A549 (cell line): ENCODE results near the gene SERPIND1.
A peak's percentile ranks its signal among the peaks of the same experiment; 100 is the strongest.

Source experiments
- BHLHE40 ChIP-seq: IDR thresholded peaks from 2 replicates; pipeline ENCODE4 v1.6.1; 2012; ENCODE audit warnings: low read depth, low read length, inconsistent platforms
- CEBPB ChIP-seq, 2 experiments: fragments of >200 bp in 1 of 2; sonication (Bioruptor Twin) in 1 of 2; formaldehyde crosslinking in 1 of 2; IDR thresholded peaks; 2 replicates each; pipeline ENCODE4 v1.6.1; 2012 to 2016
- CHD4 ChIP-seq: fragments of 200-600 bp; sonication (generic); IDR thresholded peaks from 2 replicates; pipeline ENCODE4 v1.6.1; 2016; ENCODE audit warnings: antibody characterized with exemption, mild to moderate bottlenecking, borderline replicate concordance
- FOSL2 ChIP-seq, 2 experiments: fragments of 450-650 bp in 1 of 2; fragments of >200 bp in 1 of 2; sonication (Bioruptor Twin) in 1 of 2; formaldehyde crosslinking; IDR thresholded peaks; 2 replicates each; pipeline versions ENCODE4 v1.5.0 to v1.6.1; 2016 to 2020; ENCODE audit warnings: mild to moderate bottlenecking in 1 of 2, moderate library complexity in 1 of 2
- POLR2A ChIP-seq: IDR thresholded peaks from 2 replicates; pipeline ENCODE4 v1.6.1; 2012; ENCODE audit warnings: mild to moderate bottlenecking, low read length
- RFX5 ChIP-seq: fragments of 450-650 bp; IDR thresholded peaks from 2 replicates; pipeline ENCODE4 v1.7.1; 2014; ENCODE audit warnings: antibody characterized with exemption, mild to moderate bottlenecking, moderate library complexity
- SMC3 ChIP-seq: fragments of >200 bp; sonication (Bioruptor Twin); formaldehyde crosslinking; IDR thresholded peaks from 3 replicates; pipeline ENCODE4 v1.6.1; 2018; ENCODE audit warnings: inconsistent platforms
- SREBF2 ChIP-seq: fragments of 450-650 bp; IDR thresholded peaks from 2 replicates; pipeline ENCODE4 v1.6.1; 2014; ENCODE audit warnings: mild to moderate bottlenecking, moderate library complexity
- ZC3H11A ChIP-seq: fragments of 450-650 bp; IDR thresholded peaks from 2 replicates; pipeline ENCODE4 v1.6.1; 2014; ENCODE audit warnings: antibody characterized with exemption, mild to moderate bottlenecking
- TF ChIP-seq, protein P1 (sequence below): fragments of >200 bp; sonication (Bioruptor Twin); formaldehyde crosslinking; IDR thresholded peaks from 3 replicates; pipeline ENCODE4 v1.5.1; 2016
- TF ChIP-seq, protein P2 (sequence below): IDR thresholded peaks from 2 replicates; pipeline ENCODE4 v1.6.1; 2012
- TF ChIP-seq, protein P3 (sequence below): fragments of >200 bp; sonication (Bioruptor Twin); formaldehyde crosslinking; IDR thresholded peaks from 2 replicates; pipeline ENCODE4 v1.6.1; 2016
- TF ChIP-seq, protein P4 (sequence below): fragments of 200-600 bp; sonication (generic); IDR thresholded peaks from 2 replicates; pipeline ENCODE4 v1.6.1; 2016; ENCODE audit warnings: antibody characterized with exemption, mild to moderate bottlenecking, moderate library complexity
- TF ChIP-seq, protein P5 (sequence below): fragments of 450-650 bp; IDR thresholded peaks from 2 replicates; pipeline ENCODE4 v1.6.1; 2014; ENCODE audit warnings: antibody characterized with exemption

DNA sequence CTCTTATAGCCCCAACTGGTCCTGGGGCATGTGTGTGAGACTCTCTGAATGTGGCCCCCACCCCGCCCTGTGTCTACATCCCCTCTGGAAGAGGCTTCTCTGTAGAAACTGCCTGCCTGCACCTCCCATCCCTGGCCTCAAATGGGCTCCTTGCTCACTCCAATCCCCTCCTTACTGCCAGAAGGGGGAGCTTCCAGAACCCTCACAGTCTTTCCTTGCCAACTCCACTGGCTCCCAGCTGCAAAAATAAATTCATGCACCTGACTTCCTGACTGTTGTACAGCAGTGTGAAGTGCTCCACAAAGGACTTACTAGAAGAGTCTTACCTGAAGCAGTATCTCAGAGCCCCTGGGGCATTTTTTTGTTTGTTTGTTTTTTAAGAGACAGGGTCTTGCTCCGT lies 15.2 kb upstream of the SERPIND1 start:
- TF ChIP-seq, protein P1, sequence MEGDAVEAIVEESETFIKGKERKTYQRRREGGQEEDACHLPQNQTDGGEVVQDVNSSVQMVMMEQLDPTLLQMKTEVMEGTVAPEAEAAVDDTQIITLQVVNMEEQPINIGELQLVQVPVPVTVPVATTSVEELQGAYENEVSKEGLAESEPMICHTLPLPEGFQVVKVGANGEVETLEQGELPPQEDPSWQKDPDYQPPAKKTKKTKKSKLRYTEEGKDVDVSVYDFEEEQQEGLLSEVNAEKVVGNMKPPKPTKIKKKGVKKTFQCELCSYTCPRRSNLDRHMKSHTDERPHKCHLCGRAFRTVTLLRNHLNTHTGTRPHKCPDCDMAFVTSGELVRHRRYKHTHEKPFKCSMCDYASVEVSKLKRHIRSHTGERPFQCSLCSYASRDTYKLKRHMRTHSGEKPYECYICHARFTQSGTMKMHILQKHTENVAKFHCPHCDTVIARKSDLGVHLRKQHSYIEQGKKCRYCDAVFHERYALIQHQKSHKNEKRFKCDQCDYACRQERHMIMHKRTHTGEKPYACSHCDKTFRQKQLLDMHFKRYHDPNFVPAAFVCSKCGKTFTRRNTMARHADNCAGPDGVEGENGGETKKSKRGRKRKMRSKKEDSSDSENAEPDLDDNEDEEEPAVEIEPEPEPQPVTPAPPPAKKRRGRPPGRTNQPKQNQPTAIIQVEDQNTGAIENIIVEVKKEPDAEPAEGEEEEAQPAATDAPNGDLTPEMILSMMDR = 0 out of 3 replicates have a peak, but pooled peaks have one; percentile 6
- TF ChIP-seq CHD4 (no peak), FOSL2 (IDR thresholded peaks at IDR 0.05) (no peak), FOSL2 (CRISPR knock-in tag; IDR thresholded peaks at IDR 0.05) (no peak), RFX5 (no peak), BHLHE40 (no peak), POLR2A (no peak), ZC3H11A (no peak), CEBPB (IDR thresholded peaks at IDR 0.05) (no peak), SREBF2 (no peak), SMC3 (no peak)
- TF ChIP-seq, protein P2, sequence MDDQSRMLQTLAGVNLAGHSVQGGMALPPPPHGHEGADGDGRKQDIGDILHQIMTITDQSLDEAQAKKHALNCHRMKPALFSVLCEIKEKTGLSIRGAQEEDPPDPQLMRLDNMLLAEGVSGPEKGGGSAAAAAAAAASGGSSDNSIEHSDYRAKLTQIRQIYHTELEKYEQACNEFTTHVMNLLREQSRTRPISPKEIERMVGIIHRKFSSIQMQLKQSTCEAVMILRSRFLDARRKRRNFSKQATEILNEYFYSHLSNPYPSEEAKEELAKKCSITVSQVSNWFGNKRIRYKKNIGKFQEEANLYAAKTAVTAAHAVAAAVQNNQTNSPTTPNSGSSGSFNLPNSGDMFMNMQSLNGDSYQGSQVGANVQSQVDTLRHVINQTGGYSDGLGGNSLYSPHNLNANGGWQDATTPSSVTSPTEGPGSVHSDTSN = no peak
- TF ChIP-seq, protein P3, sequence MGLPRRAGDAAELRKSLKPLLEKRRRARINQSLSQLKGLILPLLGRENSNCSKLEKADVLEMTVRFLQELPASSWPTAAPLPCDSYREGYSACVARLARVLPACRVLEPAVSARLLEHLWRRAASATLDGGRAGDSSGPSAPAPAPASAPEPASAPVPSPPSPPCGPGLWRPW = no peak
- TF ChIP-seq, protein P4, sequence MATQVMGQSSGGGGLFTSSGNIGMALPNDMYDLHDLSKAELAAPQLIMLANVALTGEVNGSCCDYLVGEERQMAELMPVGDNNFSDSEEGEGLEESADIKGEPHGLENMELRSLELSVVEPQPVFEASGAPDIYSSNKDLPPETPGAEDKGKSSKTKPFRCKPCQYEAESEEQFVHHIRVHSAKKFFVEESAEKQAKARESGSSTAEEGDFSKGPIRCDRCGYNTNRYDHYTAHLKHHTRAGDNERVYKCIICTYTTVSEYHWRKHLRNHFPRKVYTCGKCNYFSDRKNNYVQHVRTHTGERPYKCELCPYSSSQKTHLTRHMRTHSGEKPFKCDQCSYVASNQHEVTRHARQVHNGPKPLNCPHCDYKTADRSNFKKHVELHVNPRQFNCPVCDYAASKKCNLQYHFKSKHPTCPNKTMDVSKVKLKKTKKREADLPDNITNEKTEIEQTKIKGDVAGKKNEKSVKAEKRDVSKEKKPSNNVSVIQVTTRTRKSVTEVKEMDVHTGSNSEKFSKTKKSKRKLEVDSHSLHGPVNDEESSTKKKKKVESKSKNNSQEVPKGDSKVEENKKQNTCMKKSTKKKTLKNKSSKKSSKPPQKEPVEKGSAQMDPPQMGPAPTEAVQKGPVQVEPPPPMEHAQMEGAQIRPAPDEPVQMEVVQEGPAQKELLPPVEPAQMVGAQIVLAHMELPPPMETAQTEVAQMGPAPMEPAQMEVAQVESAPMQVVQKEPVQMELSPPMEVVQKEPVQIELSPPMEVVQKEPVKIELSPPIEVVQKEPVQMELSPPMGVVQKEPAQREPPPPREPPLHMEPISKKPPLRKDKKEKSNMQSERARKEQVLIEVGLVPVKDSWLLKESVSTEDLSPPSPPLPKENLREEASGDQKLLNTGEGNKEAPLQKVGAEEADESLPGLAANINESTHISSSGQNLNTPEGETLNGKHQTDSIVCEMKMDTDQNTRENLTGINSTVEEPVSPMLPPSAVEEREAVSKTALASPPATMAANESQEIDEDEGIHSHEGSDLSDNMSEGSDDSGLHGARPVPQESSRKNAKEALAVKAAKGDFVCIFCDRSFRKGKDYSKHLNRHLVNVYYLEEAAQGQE = no peak
- TF ChIP-seq, protein P5, sequence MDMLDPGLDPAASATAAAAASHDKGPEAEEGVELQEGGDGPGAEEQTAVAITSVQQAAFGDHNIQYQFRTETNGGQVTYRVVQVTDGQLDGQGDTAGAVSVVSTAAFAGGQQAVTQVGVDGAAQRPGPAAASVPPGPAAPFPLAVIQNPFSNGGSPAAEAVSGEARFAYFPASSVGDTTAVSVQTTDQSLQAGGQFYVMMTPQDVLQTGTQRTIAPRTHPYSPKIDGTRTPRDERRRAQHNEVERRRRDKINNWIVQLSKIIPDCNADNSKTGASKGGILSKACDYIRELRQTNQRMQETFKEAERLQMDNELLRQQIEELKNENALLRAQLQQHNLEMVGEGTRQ = no peak
